ENCODE measurements around the gene MARCHF3. TPM values are rescaled to one million over a fixed set of nuclear protein-coding genes. Genes with fewer than 3 reads are reported as not detected.

The MARCHF3 gene
- total RNA-seq, 6 experiments from 2014 or later = 0.33 to 4.3 (median 0.77) TPM

DNA sequence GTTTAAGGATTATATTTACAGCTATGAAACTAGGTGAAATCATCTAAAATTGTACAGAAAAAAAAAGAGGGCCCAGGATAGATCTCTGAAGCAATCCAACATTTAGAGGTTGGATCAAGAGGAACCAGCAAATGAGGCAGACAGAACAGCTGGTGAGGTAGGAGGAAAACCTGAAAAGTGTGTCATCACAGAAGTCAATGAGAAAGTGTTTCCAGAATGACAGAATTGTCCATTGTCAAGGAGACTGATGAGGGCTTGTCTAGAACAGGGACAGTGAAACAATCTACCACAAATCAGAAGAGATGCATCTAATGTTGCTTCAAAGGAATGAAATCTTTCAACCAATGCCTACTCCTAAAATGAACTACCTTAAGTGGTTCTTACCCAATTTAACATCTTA lies 36.4 kb upstream of the MARCHF3 start:
- ATAC-seq = no peak
- Histone ChIP-seq H3K4me3 (no peak overlapping the region), H3K9me3 (no peaks in the 10 kb centered on the region), H3K27me3 (no peaks in the 10 kb centered on the region), H3K4me1 (no peaks in the 10 kb centered on the region), H3K36me3 (peaks cover 0 to 4% (median 0%) of the 10 kb centered on the region in 4 donors), H3K27ac (no peak overlapping the region)
- DNase-seq = no peak
- TF ChIP-seq CTCF (IDR thresholded peaks at IDR 0.05) = no peak
- TF ChIP-seq POLR2A (IDR thresholded peaks at IDR 0.05) = no peak
- intact Hi-C loops (cut with DNase I) = no loop called here

DNA sequence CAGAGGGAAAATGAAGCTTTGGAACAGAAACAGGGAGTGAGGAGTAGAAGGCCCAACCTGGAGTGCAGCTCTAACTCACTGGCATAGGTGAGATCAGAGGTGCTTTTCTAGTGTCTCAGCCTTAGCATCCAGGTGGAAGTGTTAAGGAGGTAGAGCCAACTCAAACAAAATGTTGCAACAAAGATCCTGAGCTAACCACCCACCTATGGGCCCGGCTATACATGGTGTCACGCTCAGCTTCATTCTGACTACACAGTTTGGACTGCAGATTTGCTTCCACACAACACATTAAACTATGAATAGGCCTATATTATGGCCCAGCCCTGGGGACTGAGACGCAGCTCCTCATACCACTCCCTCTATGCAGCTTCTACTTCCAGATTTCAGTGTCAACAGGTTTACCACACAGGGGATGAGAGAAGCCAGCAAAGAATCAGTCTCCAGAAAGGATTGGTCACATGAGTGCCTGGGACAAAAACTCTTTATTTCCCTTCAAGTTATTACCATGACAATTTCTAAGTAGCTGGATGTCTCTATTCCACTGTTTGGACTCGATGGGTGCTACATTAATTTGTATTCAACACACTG lies 34.0 kb upstream of the MARCHF3 start:
- no peak for DNase-seq
- no peak overlapping the region for H3K4me3 ChIP-seq
- no peaks in the 10 kb centered on the region for H3K4me1 ChIP-seq
- 100% methylated on average over 1 of the region's 4 CpGs for WGBS (ENCODE audit: insufficient coverage, low coverage, low lambda C conversion rate, missing lambda C conversion rate)
- H3K27ac ChIP-seq = no peak overlapping the region
- no peaks in the 10 kb centered on the region for H3K9me3 ChIP-seq
- intact Hi-C loops (cut with DNase I) = no loop called here
- H3K27me3 ChIP-seq = no peaks in the 10 kb centered on the region
- H3K36me3 ChIP-seq = no peaks in the 10 kb centered on the region
- TF ChIP-seq CTCF (IDR thresholded peaks at IDR 0.05) (no peak), POLR2A (IDR thresholded peaks at IDR 0.05) (no peak)
- peak in 2 of 4 donors; percentile 29 to 41 for ATAC-seq

- intact Hi-C loops (cut with DNase I) = no loop called here
- ATAC-seq = no peak
- H3K9me3 ChIP-seq = no peaks in the 10 kb centered on the region
- TF ChIP-seq CTCF (IDR thresholded peaks at IDR 0.05) = no peak
- no peak for TF ChIP-seq POLR2A (IDR thresholded peaks at IDR 0.05)
- H3K4me1 ChIP-seq = no peaks in the 10 kb centered on the region
- DNase-seq = no peak
- H3K4me3 ChIP-seq = no peak overlapping the region
- WGBS (ENCODE audit: insufficient coverage, low coverage, low lambda C conversion rate, missing lambda C conversion rate) = 72% methylated on average over 2 of the region's 2 CpGs
- no peaks in the 10 kb centered on the region for H3K36me3 ChIP-seq
- H3K27ac ChIP-seq = no peak overlapping the region
- no peaks in the 10 kb centered on the region for H3K27me3 ChIP-seq
Measured at GRCh38 chr5:127063257-127063913, 33.0 kb upstream of the MARCHF3 start.

DNA sequence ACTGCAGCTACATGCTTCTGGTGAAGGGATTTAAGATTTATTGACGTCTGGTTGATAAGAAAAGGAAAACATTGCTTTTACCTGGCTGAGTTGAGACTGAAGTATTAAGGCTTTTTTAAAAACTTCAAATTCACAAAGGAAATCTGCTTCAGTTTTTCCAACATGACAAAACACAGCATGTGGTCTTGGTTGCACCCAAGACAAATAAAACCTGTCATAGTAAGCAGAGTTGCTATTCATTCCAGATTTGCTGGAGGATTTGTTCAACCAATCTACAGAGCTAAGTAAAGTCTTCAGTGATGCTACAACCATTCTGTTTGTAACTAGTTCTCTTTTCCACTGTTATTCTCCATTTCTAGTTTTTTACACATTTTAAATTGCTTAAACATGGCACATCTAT lies 31.6 kb upstream of the MARCHF3 start:
- intact Hi-C loops (cut with DNase I) = no loop called here
- H3K4me3 ChIP-seq = no peak overlapping the region
- no peaks in the 10 kb centered on the region for H3K36me3 ChIP-seq
- TF ChIP-seq CTCF (IDR thresholded peaks at IDR 0.05) (no peak), POLR2A (IDR thresholded peaks at IDR 0.05) (no peak)
- WGBS (ENCODE audit: insufficient coverage, low coverage, low lambda C conversion rate, missing lambda C conversion rate) = 50% methylated on average over 1 of the region's 1 CpG
- ATAC-seq = no peak
- H3K27ac ChIP-seq = no peak overlapping the region
- H3K4me1 ChIP-seq = no peaks in the 10 kb centered on the region
- no peaks in the 10 kb centered on the region for H3K9me3 ChIP-seq
- no peak for DNase-seq
- H3K27me3 ChIP-seq = no peaks in the 10 kb centered on the region

Data from right lobe of liver (tissue), 6 donors.